ENCODE measurements around the gene EPB42. TPM values are rescaled to one million over a fixed set of nuclear protein-coding genes. Genes with fewer than 3 reads are reported as not detected.

The EPB42 gene
- total and polyA plus RNA-seq, 4 donors = 0.03 to 11.1 (median 0.18) TPM; not detected in 1

DNA sequence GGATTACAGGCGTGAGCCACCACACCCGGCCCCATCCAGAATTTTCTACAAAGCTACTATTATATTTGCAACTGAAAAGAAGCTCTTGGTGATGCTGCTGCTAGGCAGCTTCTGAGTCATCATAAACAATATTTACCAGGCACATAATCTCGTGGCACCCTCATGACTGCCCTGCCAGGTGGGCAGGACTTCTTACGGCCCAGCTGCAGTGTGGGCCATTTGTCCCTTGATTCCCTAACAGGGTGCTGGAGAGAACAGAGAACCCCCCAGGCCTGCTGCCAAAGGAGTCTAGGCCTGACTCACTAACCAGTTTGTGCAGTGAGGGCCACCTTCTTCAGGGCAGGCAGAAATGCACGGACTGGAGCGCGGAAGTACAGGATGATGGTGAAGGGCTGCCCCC, 4.9 kb downstream of the EPB42 start:
- Histone ChIP-seq H3K36me3 (ENCODE audit: control insufficient read depth in 4 of 4, insufficient read depth in 4 of 4, low read length in 4 of 4) (no peaks in the 10 kb centered on the region), H3K4me3 (no peak overlapping the region), H3K4me1 (ENCODE audit: control insufficient read depth in 5 of 5, insufficient read depth in 5 of 5, low read length in 5 of 5) (no peaks in the 10 kb centered on the region), H3K9ac (ENCODE audit: insufficient read depth in 1 of 2, low read length in 2 of 2) (no peak overlapping the region), H3K9me3 (ENCODE audit: control insufficient read depth in 4 of 4, insufficient read depth in 3 of 4, low read length in 3 of 4) (no peaks in the 10 kb centered on the region), H3K27ac (ENCODE audit: low read depth in 1 of 2, low read length in 1 of 2) (no peak overlapping the region), H3K27me3 (ENCODE audit: control insufficient read depth in 3 of 3, insufficient read depth in 3 of 3, low read length in 2 of 3) (no peaks in the 10 kb centered on the region)
- TF ChIP-seq, protein P1, sequence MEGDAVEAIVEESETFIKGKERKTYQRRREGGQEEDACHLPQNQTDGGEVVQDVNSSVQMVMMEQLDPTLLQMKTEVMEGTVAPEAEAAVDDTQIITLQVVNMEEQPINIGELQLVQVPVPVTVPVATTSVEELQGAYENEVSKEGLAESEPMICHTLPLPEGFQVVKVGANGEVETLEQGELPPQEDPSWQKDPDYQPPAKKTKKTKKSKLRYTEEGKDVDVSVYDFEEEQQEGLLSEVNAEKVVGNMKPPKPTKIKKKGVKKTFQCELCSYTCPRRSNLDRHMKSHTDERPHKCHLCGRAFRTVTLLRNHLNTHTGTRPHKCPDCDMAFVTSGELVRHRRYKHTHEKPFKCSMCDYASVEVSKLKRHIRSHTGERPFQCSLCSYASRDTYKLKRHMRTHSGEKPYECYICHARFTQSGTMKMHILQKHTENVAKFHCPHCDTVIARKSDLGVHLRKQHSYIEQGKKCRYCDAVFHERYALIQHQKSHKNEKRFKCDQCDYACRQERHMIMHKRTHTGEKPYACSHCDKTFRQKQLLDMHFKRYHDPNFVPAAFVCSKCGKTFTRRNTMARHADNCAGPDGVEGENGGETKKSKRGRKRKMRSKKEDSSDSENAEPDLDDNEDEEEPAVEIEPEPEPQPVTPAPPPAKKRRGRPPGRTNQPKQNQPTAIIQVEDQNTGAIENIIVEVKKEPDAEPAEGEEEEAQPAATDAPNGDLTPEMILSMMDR (IDR thresholded peaks at IDR 0.05; ENCODE audit: control extremely low read depth, extremely low read depth) = no peak
- ATAC-seq (ENCODE audit: insufficient read depth, low FRiP score) (no peak), DNase-seq (no peak)
- WGBS, 2 donors = 86 to 94% methylated on average over 7 of the region's 7 CpGs

DNA sequence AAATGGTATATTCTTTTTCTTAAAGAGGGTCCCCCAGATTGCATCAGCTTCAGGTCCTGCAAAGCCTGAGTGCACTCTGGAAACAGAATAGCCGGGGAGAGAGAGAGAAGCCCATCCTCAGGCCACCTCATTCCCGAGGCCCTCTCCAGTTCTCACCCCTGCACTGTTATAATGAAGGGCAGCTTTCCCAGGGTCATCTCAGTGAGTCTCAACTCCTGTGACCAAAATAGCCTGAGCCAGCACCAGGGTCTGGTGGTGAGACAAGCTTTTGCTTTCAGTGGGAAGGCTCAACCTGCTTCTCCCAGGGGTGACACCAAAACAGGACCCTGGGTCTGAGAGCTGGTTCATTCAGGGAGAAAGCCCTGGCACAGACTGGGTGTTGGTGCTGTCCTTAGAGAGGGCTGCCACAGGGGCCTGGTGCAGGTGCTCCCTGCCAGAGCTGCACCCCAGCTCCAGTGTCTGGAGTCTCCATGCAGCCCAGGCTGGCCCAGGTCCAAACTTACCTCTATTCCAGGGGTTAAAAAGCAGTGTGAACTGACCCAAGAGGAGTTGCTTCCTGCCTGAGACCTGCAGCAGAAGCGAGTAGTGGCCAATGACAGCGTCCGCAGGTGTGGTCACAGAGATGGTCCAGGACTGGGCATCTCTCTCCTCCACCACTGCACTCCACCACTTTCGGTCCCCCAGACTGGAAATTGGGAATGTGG, 6.1 kb downstream of the EPB42 start:
- ATAC-seq (ENCODE audit: insufficient read depth, low FRiP score) (no peak), DNase-seq (no peak)
- H3K9me3 ChIP-seq (ENCODE audit: control insufficient read depth in 4 of 4, insufficient read depth in 3 of 4, low read length in 3 of 4) = no peaks in the 10 kb centered on the region
- TF ChIP-seq, protein P1 (IDR thresholded peaks at IDR 0.05; ENCODE audit: control extremely low read depth, extremely low read depth) = no peak
- WGBS, 2 donors = 90 to 94% methylated on average over 6 of the region's 6 CpGs
- H3K27ac ChIP-seq (ENCODE audit: low read depth in 1 of 2, low read length in 1 of 2) = no peak overlapping the region
- H3K36me3 ChIP-seq (ENCODE audit: control insufficient read depth in 4 of 4, insufficient read depth in 4 of 4, low read length in 4 of 4) = no peaks in the 10 kb centered on the region
- no peaks in the 10 kb centered on the region for H3K27me3 ChIP-seq (ENCODE audit: control insufficient read depth in 3 of 3, insufficient read depth in 3 of 3, low read length in 2 of 3)
- H3K4me1 ChIP-seq (ENCODE audit: control insufficient read depth in 5 of 5, insufficient read depth in 5 of 5, low read length in 5 of 5) = no peaks in the 10 kb centered on the region
- no peak overlapping the region for H3K4me3 ChIP-seq
- H3K9ac ChIP-seq (ENCODE audit: insufficient read depth in 1 of 2, low read length in 2 of 2) = no peak overlapping the region

DNA sequence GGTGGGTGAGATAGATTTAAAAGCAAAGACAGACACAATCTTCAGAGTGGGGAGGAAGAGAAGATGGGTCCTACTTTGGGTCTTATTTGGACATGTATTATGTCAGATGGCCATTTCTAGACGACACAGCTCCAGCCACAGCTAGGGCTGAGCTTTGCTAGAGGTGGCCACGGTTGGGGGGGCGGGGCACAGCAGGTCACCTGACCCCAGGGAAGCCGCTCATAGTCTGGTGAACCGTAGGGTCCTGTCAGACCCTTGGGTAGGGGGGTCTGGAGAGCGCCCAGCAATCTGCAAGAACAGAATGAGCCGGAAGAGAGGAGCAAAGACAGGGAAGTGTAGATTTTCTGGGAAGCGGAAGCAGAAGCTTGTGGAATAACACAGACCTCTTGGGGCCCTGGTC, 6.6 kb downstream of the EPB42 start:
- ATAC-seq (ENCODE audit: insufficient read depth, low FRiP score) = no peak
- Histone ChIP-seq H3K27ac (ENCODE audit: low read depth in 1 of 2, low read length in 1 of 2) (no peak overlapping the region), H3K9ac (ENCODE audit: insufficient read depth in 1 of 2, low read length in 2 of 2) (no peak overlapping the region), H3K36me3 (ENCODE audit: control insufficient read depth in 4 of 4, insufficient read depth in 4 of 4, low read length in 4 of 4) (no peaks in the 10 kb centered on the region), H3K4me3 (no peak overlapping the region), H3K27me3 (ENCODE audit: control insufficient read depth in 3 of 3, insufficient read depth in 3 of 3, low read length in 2 of 3) (peaks cover 0 to 3% (median 0%) of the 10 kb centered on the region in 3 donors), H3K9me3 (ENCODE audit: control insufficient read depth in 4 of 4, insufficient read depth in 3 of 4, low read length in 3 of 4) (no peaks in the 10 kb centered on the region), H3K4me1 (ENCODE audit: control insufficient read depth in 5 of 5, insufficient read depth in 5 of 5, low read length in 5 of 5) (no peaks in the 10 kb centered on the region)
- TF ChIP-seq, protein P1 (IDR thresholded peaks at IDR 0.05; ENCODE audit: control extremely low read depth, extremely low read depth) = no peak
- WGBS, 2 donors = 74 to 78% methylated on average over 8 of the region's 8 CpGs
- DNase-seq = no peak

DNA sequence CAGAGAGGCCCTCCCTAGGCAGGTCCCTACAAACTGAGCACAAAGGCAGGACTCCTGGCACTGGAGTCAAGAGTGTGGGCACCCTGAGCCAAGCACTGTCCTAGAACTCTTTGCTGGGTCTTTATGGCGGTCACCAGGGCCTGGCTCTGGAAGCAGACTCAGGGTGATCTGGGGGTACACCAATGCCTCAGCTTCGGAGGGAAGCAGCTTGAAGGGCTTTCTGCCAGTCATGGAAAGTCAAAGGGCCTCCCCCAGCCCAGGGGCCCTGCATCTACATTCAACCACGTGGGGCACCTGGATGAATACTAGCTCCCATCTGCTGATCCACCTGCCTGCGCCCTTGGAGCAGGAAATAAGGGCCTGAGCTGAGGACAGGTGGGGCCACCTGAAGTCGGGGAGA, 7.4 kb downstream of the EPB42 start:
- H3K9ac ChIP-seq (ENCODE audit: insufficient read depth in 1 of 2, low read length in 2 of 2) = no peak overlapping the region
- H3K36me3 ChIP-seq (ENCODE audit: control insufficient read depth in 4 of 4, insufficient read depth in 4 of 4, low read length in 4 of 4) = no peaks in the 10 kb centered on the region
- H3K27ac ChIP-seq (ENCODE audit: low read depth in 1 of 2, low read length in 1 of 2) = no peak overlapping the region
- no peaks in the 10 kb centered on the region for H3K4me1 ChIP-seq (ENCODE audit: control insufficient read depth in 5 of 5, insufficient read depth in 5 of 5, low read length in 5 of 5)
- no peaks in the 10 kb centered on the region for H3K9me3 ChIP-seq (ENCODE audit: control insufficient read depth in 4 of 4, insufficient read depth in 3 of 4, low read length in 3 of 4)
- 83 to 86% methylated on average over 5 of the region's 5 CpGs for WGBS, 2 donors
- TF ChIP-seq, protein P1 (IDR thresholded peaks at IDR 0.05; ENCODE audit: control extremely low read depth, extremely low read depth) = no peak
- no peak overlapping the region for H3K4me3 ChIP-seq
- H3K27me3 ChIP-seq (ENCODE audit: control insufficient read depth in 3 of 3, insufficient read depth in 3 of 3, low read length in 2 of 3) = peaks cover 0 to 3% (median 0%) of the 10 kb centered on the region in 3 donors
- DNase-seq = no peak
- no peak for ATAC-seq (ENCODE audit: insufficient read depth, low FRiP score)
